Measurements from ENCODE around the gene TAL2.

TAL2 gene

GRCh38 chr9:105711867-105712266 lies 49.6 kb downstream of the TAL2 start:
- no peak for DNase-seq

GRCh38 chr9:105712297-105712696 lies 50.0 kb downstream of the TAL2 start:
- DNase-seq, result no peak
